ENCODE measurements around the gene CENPU. TPM values are rescaled to one million over a fixed set of nuclear protein-coding genes. Genes with fewer than 3 reads are reported as not detected.

CENPU gene
- total and polyA plus RNA-seq, 10 of the 15 experiments (the other 5 are each of a cell fraction or from before 2014, with no cell fraction given), result 26.6 to 90.8 (median 53.8) TPM

- in situ Hi-C loops (cut with MboI), result no loop called here
- TF ChIP-seq CBFB (IDR thresholded peaks at IDR 0.05; ENCODE audit: low read depth) (no peak), SP1 (IDR thresholded peaks at IDR 0.05; ENCODE audit: low read depth, low read length) (no peak), SREBF2 (IDR thresholded peaks at IDR 0.05; ENCODE audit: low read length) (no peak), ZZZ3 (IDR thresholded peaks at IDR 0.05; ENCODE audit: control insufficient read depth, insufficient read length, low read depth) (no peak), RELB (IDR thresholded peaks at IDR 0.05; ENCODE audit: low read depth) (no peak), SIX5 (IDR thresholded peaks at IDR 0.05; ENCODE audit: low read depth, low read length, severe bottlenecking) (no peak), ATF3 (IDR thresholded peaks at IDR 0.05; ENCODE audit: borderline replicate concordance, extremely low read depth, low read depth, low read length) (no peak), EGR1 (IDR thresholded peaks at IDR 0.05; ENCODE audit: borderline replicate concordance in 1 of 2, low read depth in 2 of 2, low read length in 2 of 2) (no peak)
- no TSS peak for BruUV-seq (replicated peaks)
- intact Hi-C loops (cut with micrococcal nuclease; ENCODE audit: unreplicated experiment), result no loop called here
- no peak for DNase-seq (ENCODE audit: low read depth, low spot score)
- FAIRE-seq, result no peak
- RAD21 ChIA-PET (ENCODE audit: unreplicated experiment), result no interaction called here
- Histone ChIP-seq H3K36me3 (ENCODE audit: control insufficient read depth in 2 of 2, insufficient read depth in 2 of 2, low read length in 1 of 2) (peaks cover 0 to 9% of the 10 kb centered on the region in 2 experiments), H3K27ac (ENCODE audit: control insufficient read depth, insufficient read depth) (no peak overlapping the region), H2AFZ (ENCODE audit: control insufficient read depth, low read depth, low read length) (no peak overlapping the region), H3K4me3 (no peak overlapping the region), H3K79me2 (ENCODE audit: control insufficient read depth, insufficient read depth, low read length) (no peaks in the 10 kb centered on the region), H3K27me3 (replicated peaks in 1 of 2; ENCODE audit: control insufficient read depth in 2 of 2, insufficient read depth in 2 of 2, low read length in 1 of 2) (no peaks in the 10 kb centered on the region), H4K20me1 (ENCODE audit: control insufficient read depth, insufficient read depth) (no peaks in the 10 kb centered on the region), H3K4me2 (ENCODE audit: control insufficient read depth, insufficient read depth) (no peak overlapping the region), H3K9ac (ENCODE audit: control insufficient read depth, insufficient read depth, low read length) (no peak overlapping the region), H3K4me1 (ENCODE audit: control insufficient read depth, insufficient read depth, low read length) (no peaks in the 10 kb centered on the region), H3K9me3 (replicated peaks; ENCODE audit: control insufficient read depth, insufficient read depth, low read length) (no peaks in the 10 kb centered on the region)
- CTCF ChIA-PET, result interaction anchor here (0.9 kb wide), 1 partner anchor 9 kb away, joined by 4 read pairs; no protein-coding TSS in a partner anchor
- ATAC-seq, result no peak
- POLR2A ChIA-PET, result no interaction called here
- SMC1A ChIA-PET (ENCODE audit: uncharacterized antibody, unreplicated experiment), result interaction anchor here (1.3 to 3.6 kb wide), 3 partner anchors 10 to 430 kb away, joined by 3 to 17 read pairs (median 8); no protein-coding TSS in a partner anchor
These were observed 39.4 kb downstream of the CENPU start for GRCh38 chr4:184694412-184694956.
